ENCODE data around the gene FUT1.
"Not testable (repeated sequence)": the region's sequence is repeated elsewhere in the genome, so short reads cannot be mapped to it uniquely, and the experiment has no call there.

FUT1 gene

DNA sequence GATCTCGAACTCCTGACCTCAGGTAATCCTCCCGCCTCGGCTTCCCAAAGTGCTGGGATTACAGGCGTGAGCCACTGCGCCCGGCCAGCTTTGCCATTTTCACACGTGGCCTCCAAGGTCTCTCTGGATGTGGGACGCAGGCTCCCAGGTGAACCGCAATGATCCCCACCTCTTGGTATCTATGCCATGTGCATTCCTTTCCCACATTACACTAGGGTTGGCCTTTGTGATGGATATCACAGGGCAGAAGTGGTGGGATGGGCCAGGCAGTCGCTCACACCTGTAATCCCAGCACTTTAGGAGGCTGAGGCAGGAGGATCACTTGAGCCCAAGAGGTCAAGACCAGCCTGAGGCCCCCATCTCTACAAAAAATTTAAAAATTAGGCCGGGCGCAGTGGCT is 25.3 kb upstream of the FUT1 start:
- Mint-ChIP-seq H3K9me3 (no peaks in the 10 kb centered on the region), H3K4me3 (no peak overlapping the region), H3K36me3 (no peaks in the 10 kb centered on the region), H3K4me1 (peaks cover 4% of the 10 kb centered on the region), H3K27me3 (peaks cover 2% of the 10 kb centered on the region), H3K27ac (no peak overlapping the region)

GRCh38 chr19:48777139-48777538 is 24.7 kb upstream of the FUT1 start:
- H3K27me3 Mint-ChIP-seq: peaks cover 2% of the 10 kb centered on the region
- H3K9me3 Mint-ChIP-seq: no peaks in the 10 kb centered on the region
- no peak overlapping the region for H3K4me3 Mint-ChIP-seq
- H3K4me1 Mint-ChIP-seq: no peaks in the 10 kb centered on the region
- H3K27ac Mint-ChIP-seq: no peak overlapping the region
- H3K36me3 Mint-ChIP-seq: no peaks in the 10 kb centered on the region

- Mint-ChIP-seq H3K4me1 (no peaks in the 10 kb centered on the region), H3K4me3 (no peak overlapping the region), H3K9me3 (no peaks in the 10 kb centered on the region), H3K27ac (no peak overlapping the region), H3K27me3 (no peaks in the 10 kb centered on the region), H3K36me3 (no peaks in the 10 kb centered on the region)
Observed at GRCh38 chr19:48772503-48772953, 20.1 kb upstream of the FUT1 start.

GRCh38 chr19:48770734-48771472 is 18.5 kb upstream of the FUT1 start:
- H3K36me3 Mint-ChIP-seq: no peaks in the 10 kb centered on the region
- H3K4me3 Mint-ChIP-seq: no peak overlapping the region
- H3K9me3 Mint-ChIP-seq: no peaks in the 10 kb centered on the region

DNA sequence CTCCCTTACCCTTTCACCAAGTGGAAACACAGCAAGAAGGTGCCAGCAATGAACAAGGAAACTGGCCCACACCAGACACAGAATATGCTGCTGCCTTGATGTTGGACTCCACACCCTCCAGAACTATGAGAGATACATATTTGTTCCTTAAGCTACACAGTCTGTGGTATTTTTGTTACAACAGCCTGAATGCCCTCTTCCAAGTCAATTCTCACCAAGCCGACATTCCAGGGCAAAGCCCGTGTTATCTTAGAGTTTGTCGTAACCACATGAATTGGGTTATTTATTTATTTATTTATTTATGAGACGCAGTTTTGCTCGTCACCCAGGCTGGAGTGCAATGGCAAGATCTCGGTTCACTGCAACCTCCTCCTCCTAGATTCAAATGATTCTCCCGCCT is 17.8 kb upstream of the FUT1 start:
- Mint-ChIP-seq H3K4me1 (no peaks in the 10 kb centered on the region), H3K4me3 (no peak overlapping the region), H3K36me3 (no peaks in the 10 kb centered on the region), H3K27ac (no peak overlapping the region), H3K9me3 (no peaks in the 10 kb centered on the region), H3K27me3 (no peaks in the 10 kb centered on the region)

More at GRCh38 chr19:48770734-48771472, 18.5 kb upstream of the FUT1 start:
- H3K27me3 Mint-ChIP-seq: no peaks in the 10 kb centered on the region
- H3K4me1 Mint-ChIP-seq: no peaks in the 10 kb centered on the region
- H3K27ac Mint-ChIP-seq: no peak overlapping the region

- H3K9me3 Mint-ChIP-seq: no peaks in the 10 kb centered on the region
- H3K27me3 Mint-ChIP-seq: no peaks in the 10 kb centered on the region
- H3K4me3 Mint-ChIP-seq: no peak overlapping the region
- H3K4me1 Mint-ChIP-seq: no peaks in the 10 kb centered on the region
- no peak overlapping the region for H3K27ac Mint-ChIP-seq
- no peaks in the 10 kb centered on the region for H3K36me3 Mint-ChIP-seq
Observed at GRCh38 chr19:48768994-48769713, 16.7 kb upstream of the FUT1 start.

DNA sequence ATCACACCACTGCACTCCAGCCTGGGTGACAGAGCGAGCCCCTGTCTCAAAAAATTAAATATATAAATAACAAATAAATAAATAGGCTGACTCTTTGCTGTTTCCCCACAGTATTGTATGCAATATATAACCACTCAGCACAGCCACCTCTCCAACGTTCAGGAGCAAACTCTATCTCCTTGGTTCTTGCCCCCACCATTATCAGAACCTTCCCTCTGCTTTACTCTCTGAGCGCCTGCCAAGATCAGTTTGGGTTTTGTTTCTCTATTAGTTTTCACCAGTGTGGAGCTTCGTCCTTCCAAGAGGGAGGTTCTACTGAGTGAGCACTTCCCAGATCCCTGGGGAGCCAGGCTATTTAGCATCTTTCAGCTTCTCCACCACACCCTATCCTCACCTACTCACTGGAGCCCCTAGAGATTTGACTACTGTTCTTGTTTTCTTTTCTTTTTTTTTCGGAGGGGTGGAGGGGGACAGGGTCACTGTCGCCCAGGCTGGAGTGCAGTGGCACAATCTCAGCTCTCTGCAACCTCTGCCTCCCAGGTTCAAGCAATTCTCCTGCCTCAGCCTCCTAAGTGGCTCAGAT is 15.8 kb upstream of the FUT1 start:
- not testable (repeated sequence) for H3K4me3 Mint-ChIP-seq, H3K27ac Mint-ChIP-seq, H3K9me3 Mint-ChIP-seq, H3K36me3 Mint-ChIP-seq, H3K4me1 Mint-ChIP-seq, H3K27me3 Mint-ChIP-seq

DNA sequence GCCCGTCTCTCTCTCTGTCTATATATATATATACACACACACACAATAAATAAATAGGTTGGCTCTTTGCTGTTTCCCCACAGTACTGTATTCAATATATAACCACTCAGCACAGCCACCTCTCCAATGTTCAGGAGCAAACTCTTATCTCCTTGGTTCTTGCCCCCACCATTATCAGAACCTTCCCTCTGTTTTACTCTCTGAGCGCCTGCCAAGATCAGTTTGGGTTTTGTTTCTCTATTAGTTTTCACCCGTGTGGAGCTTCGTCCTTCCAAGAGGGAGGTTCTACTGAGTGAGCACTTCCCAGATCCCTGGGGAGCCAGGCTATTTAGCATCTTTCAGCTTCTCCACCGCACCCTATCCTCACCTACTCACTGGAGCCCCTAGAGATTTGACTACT is 13.4 kb upstream of the FUT1 start:
- H3K27me3 Mint-ChIP-seq, H3K27ac Mint-ChIP-seq, H3K9me3 Mint-ChIP-seq, H3K36me3 Mint-ChIP-seq, H3K4me1 Mint-ChIP-seq, H3K4me3 Mint-ChIP-seq: not testable (repeated sequence)

DNA sequence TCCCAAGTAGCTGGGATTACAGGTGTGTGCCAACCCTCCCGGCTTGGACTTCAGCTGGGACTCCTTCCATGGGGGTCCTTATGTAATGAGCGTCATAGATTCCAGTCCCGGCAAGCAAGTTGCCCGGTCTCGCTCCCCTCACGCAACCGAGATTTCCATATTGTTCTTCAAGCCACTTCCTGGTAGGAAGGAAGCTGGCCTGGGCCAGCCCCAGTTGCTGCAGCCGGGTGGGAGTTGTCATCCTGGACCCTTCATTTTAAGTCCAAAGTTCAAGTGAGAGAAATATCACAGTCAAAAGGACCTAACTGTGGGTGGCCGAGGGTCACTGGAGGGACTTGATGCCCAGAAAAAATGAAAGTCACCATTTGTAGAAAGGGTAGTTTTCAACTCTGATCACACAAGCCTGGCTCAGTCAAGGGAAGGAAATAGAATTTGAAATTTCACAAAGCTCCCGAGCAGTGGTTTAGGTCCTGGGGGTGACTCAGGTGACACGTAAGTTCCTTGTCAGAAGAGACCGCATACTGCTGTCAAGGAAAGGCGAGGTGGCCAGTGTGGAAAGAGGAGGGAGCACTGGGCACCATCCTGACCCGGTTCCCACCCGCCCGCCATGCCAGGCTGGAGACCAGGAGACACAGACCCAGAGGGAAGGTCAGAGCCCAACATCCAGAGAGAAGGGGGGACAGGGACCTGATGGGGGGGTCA is 8.2 kb upstream of the FUT1 start:
- no peak overlapping the region for H3K4me3 Mint-ChIP-seq
- no peak overlapping the region for H3K27ac Mint-ChIP-seq
- peaks cover 2% of the 10 kb centered on the region for H3K27me3 Mint-ChIP-seq
- no peaks in the 10 kb centered on the region for H3K36me3 Mint-ChIP-seq
- no peaks in the 10 kb centered on the region for H3K4me1 Mint-ChIP-seq
- no peaks in the 10 kb centered on the region for H3K9me3 Mint-ChIP-seq

DNA sequence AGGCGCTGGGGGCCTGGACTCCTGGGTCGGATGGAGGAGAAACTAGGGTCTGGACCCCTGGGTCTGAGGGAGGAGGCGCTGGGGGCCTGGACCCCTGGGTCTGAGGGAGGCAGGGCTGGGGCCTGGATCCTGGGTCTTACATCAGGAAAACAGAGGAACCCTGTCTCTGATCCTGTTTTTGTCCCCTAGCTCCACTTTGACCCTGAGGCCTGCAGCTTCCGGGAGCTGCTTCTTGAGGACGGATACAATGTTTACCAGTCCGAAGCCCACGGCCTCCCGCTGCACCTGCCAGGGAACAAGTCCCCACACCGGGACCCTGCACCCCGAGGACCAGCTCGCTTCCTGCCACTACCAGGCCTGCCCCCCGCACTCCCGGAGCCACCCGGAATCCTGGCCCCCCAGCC is 5.3 kb upstream of the FUT1 start:
- peaks cover 12% of the 10 kb centered on the region for H3K27me3 Mint-ChIP-seq
- H3K36me3 Mint-ChIP-seq: no peaks in the 10 kb centered on the region
- no peaks in the 10 kb centered on the region for H3K9me3 Mint-ChIP-seq
- no peak overlapping the region for H3K4me3 Mint-ChIP-seq
- peaks cover 8% of the 10 kb centered on the region for H3K4me1 Mint-ChIP-seq
- H3K27ac Mint-ChIP-seq: no peak overlapping the region

GRCh38 chr19:48757089-48757675 is 4.7 kb upstream of the FUT1 start:
- no peaks in the 10 kb centered on the region for H3K9me3 Mint-ChIP-seq
- peaks cover 12% of the 10 kb centered on the region for H3K27me3 Mint-ChIP-seq
- H3K4me3 Mint-ChIP-seq: no peak overlapping the region
- H3K36me3 Mint-ChIP-seq: no peaks in the 10 kb centered on the region
- peaks cover 9% of the 10 kb centered on the region for H3K4me1 Mint-ChIP-seq
- no peak overlapping the region for H3K27ac Mint-ChIP-seq

DNA sequence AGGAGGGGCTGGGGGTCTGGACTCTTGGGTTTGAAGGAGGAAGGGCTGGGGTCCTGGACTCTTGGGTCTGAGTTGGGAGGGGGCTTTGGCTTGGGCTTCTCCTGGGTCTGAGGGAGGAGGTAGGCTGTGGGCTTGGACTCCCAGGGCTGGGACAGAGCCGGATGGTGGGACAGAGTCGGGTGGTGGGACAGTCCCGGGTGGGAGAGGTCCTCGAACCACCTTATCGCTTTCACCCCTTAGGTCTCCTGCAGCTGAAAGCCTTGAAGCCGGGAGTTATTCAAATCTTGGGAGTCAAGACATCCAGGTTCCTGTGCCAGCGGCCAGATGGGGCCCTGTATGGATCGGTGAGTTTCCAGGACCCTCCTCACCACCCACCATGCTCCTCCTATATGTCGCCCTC is 4.2 kb upstream of the FUT1 start:
- Mint-ChIP-seq H3K27me3 (peaks cover 14% of the 10 kb centered on the region), H3K27ac (no peak overlapping the region), H3K9me3 (no peaks in the 10 kb centered on the region), H3K36me3 (no peaks in the 10 kb centered on the region), H3K4me3 (no peak overlapping the region), H3K4me1 (peaks cover 13% of the 10 kb centered on the region)

DNA sequence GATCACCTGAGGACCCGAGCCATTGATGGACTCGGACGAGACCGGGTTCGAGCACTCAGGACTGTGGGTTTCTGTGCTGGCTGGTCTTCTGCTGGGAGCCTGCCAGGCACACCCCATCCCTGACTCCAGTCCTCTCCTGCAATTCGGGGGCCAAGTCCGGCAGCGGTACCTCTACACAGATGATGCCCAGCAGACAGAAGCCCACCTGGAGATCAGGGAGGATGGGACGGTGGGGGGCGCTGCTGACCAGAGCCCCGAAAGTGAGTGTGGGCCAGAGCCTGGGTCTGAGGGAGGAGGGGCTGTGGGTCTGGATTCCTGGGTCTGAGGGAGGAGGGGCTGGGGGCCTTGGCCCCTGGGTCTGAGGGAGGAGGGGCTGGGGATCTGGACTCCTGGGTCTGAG is 3.8 kb upstream of the FUT1 start:
- H3K27ac Mint-ChIP-seq: no peak overlapping the region
- H3K36me3 Mint-ChIP-seq: no peaks in the 10 kb centered on the region
- H3K4me1 Mint-ChIP-seq: peaks cover 15% of the 10 kb centered on the region
- H3K4me3 Mint-ChIP-seq: no peak overlapping the region
- peaks cover 14% of the 10 kb centered on the region for H3K27me3 Mint-ChIP-seq
- no peaks in the 10 kb centered on the region for H3K9me3 Mint-ChIP-seq

GRCh38 chr19:48755787-48756186 is 3.3 kb upstream of the FUT1 start:
- Mint-ChIP-seq H3K4me3 (no peak overlapping the region), H3K27ac (no peak overlapping the region), H3K4me1 (peaks cover 18% of the 10 kb centered on the region), H3K36me3 (no peaks in the 10 kb centered on the region), H3K27me3 (peaks cover 14% of the 10 kb centered on the region), H3K9me3 (no peaks in the 10 kb centered on the region)

GRCh38 chr19:48755084-48755641 is 2.7 kb upstream of the FUT1 start, which contains the start of gene FGF21:
Gene FGF21, plus strand, starts transcription at chr19:48755524. Its CDS starts 713 bp downstream, at chr19:48756237.
- Mint-ChIP-seq H3K9me3 (no peaks in the 10 kb centered on the region), H3K27me3 (peaks cover 14% of the 10 kb centered on the region), H3K4me1 (peaks cover 18% of the 10 kb centered on the region), H3K36me3 (no peaks in the 10 kb centered on the region), H3K27ac (no peak within 1 kb of the TSS), H3K4me3 (no peak within 1 kb of the TSS)
